Kidney (tissue), 14 donors: ENCODE data around the gene TFR2. TPM values are rescaled to one million over a fixed set of nuclear protein-coding genes. Genes with fewer than 3 reads are reported as not detected.

Experiments
- DNase-seq, 5 donors: peaks; one replicate each; pipeline ENCODE4 v3.0.0-alpha.2; 2013 to 2020
- FAIRE-seq: peaks from 2 replicates; lab custom pipeline; 2012; peaks lifted over from hg19 to GRCh38; lab: Jason Lieb, UNC
- H3K27ac ChIP-seq, 2 donors: one replicate each; pipeline ENCODE4 v1.7.0; 2013; ENCODE audit warnings: low read depth in 2 of 2, low read length in 2 of 2, inconsistent platforms in 1 of 2
- H3K27me3 ChIP-seq: one replicate; pipeline ENCODE4 v1.7.1; 2013; ENCODE audit warnings: low read length, inconsistent platforms; ENCODE audit not compliant: control insufficient read depth, insufficient read depth
- H3K36me3 ChIP-seq, 3 donors: one replicate each; pipeline versions ENCODE4 v1.7.0 to v1.7.1; 2013; ENCODE audit warnings: low read length in 3 of 3, control low read depth in 1 of 3, inconsistent platforms in 1 of 3; ENCODE audit not compliant: insufficient read depth in 3 of 3, control insufficient read depth in 2 of 3
- H3K4me1 ChIP-seq, 3 donors: one replicate each; pipeline versions ENCODE4 v1.7.0 to v1.7.1; 2013; ENCODE audit warnings: low read length in 3 of 3, inconsistent platforms in 1 of 3, low read depth in 1 of 3; ENCODE audit not compliant: control insufficient read depth in 2 of 3, insufficient read depth in 2 of 3
- H3K4me3 ChIP-seq, 3 donors: one replicate each; pipeline versions ENCODE4 v1.7.0 to v1.8.1; 2013; ENCODE audit warnings: low read length in 3 of 3, control low read depth in 1 of 3, inconsistent platforms in 1 of 3
- H3K9ac ChIP-seq, 3 donors: one replicate each; pipeline versions ENCODE4 v1.7.0 to v1.7.1; 2013; ENCODE audit warnings: low read length in 3 of 3, control low read depth in 1 of 3, inconsistent platforms in 1 of 3
- H3K9me3 ChIP-seq, 3 donors: one replicate each; pipeline versions ENCODE4 v1.7.0 to v1.7.1; 2013; ENCODE audit warnings: low read length in 3 of 3, control low read depth in 1 of 3, inconsistent platforms in 1 of 3; ENCODE audit not compliant: control insufficient read depth in 2 of 3, insufficient read depth in 1 of 3
- intact Hi-C: fragments of 100-400 bp; cut with DNase I; formaldehyde crosslinking; loops from one replicate; pipeline ENCODE4 v1.11.1; 2022
- polyA plus RNA-seq: library from polyadenylated mRNA; stranded (reverse); fragments of 350-450 nt; fragmentation: Illumina TruSeq; extraction: RNeasy Lipid Tissue Mini Kit (QIAGEN cat#74804); gene quantifications from one replicate; pipeline ENCODE4 v1.2.3, GENCODE V29; 2014; ENCODE audit warnings: low read depth, low replicate concordance; ENCODE audit not compliant: insufficient read depth
- total RNA-seq: library from RNA; stranded (reverse); fragmentation: NEBNext Ultra II Directional; extraction: Animal tissue kit (Norgen Biotek cat#: 25700); gene quantifications from one replicate; pipeline ENCODE4 v1.2.1, GENCODE V29; 2021
- TF ChIP-seq, protein P1 (sequence below): IDR thresholded peaks from 3 replicates; pipeline ENCODE4 v1.5.1; 2012; ENCODE audit warnings: mild to moderate bottlenecking, moderate library complexity, borderline replicate concordance; ENCODE audit not compliant: insufficient read depth; ENCODE audit errors: extremely low read depth
- donor health status: control.
- donor health status: control.
- donor health status: control.
- donor health status: control.
- donor health status: control.
- donor health status: DM: yes; HTN: yes; CAD: no.
- donor health status: Normal renal cell carcinoma (clear cell type).

The TFR2 gene
- total and polyA plus RNA-seq, 2 donors from 2014 or later: 0.22 to 0.79 TPM

DNA sequence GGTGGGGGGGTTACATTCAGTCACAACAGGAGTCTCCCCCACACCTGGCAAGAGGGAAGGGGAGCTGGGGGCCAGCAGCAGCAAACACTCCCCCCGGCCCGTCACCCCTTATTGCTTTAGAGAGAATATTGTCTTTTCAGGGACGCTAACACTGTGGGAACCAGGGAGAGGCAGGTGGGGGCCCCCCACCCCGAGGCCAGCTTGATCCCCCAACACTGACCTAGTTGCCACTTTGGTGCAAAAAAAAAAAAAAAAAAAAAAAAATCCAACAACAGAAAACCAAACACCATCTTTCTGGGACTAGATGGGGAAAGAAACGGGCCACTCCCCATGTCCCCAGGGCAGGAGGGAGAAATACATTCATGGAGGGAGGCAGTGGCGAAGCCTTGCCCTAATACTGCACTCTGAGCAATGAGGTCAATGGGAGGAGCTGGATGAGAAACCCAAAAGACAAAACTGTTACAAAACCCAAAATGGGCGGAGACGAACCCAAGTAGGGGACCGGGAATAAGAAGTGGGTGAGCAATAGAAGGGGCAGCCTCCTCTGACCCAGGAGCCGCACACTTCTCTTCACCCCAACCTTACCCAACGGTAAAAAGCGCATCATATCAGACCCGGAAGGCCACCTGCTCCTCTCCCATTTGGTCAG, 38.7 kb upstream of the TFR2 start:
- no peak overlapping the region for H3K27ac ChIP-seq
- peaks cover 0 to 3% (median 0%) of the 10 kb centered on the region in 3 donors for H3K4me1 ChIP-seq
- FAIRE-seq (no peak), DNase-seq (peak in 2 of 5 donors; percentile 45 to 54)
- no peaks in the 10 kb centered on the region for H3K9me3 ChIP-seq
- intact Hi-C loops: loop anchor here (10.0 kb wide), 2 partner anchors 105 to 215 kb away; partner anchors contain the start of genes SAP25 and SPACDR
- peaks cover 0 to 26% (median 18%) of the 10 kb centered on the region in 3 donors for H3K36me3 ChIP-seq
- H3K4me3 ChIP-seq: no peak overlapping the region
- no peaks in the 10 kb centered on the region for H3K27me3 ChIP-seq
- TF ChIP-seq, protein P1, sequence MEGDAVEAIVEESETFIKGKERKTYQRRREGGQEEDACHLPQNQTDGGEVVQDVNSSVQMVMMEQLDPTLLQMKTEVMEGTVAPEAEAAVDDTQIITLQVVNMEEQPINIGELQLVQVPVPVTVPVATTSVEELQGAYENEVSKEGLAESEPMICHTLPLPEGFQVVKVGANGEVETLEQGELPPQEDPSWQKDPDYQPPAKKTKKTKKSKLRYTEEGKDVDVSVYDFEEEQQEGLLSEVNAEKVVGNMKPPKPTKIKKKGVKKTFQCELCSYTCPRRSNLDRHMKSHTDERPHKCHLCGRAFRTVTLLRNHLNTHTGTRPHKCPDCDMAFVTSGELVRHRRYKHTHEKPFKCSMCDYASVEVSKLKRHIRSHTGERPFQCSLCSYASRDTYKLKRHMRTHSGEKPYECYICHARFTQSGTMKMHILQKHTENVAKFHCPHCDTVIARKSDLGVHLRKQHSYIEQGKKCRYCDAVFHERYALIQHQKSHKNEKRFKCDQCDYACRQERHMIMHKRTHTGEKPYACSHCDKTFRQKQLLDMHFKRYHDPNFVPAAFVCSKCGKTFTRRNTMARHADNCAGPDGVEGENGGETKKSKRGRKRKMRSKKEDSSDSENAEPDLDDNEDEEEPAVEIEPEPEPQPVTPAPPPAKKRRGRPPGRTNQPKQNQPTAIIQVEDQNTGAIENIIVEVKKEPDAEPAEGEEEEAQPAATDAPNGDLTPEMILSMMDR: no peak
- H3K9ac ChIP-seq: no peak overlapping the region

- Histone ChIP-seq H3K4me1 (peaks cover 0 to 3% (median 0%) of the 10 kb centered on the region in 3 donors), H3K36me3 (peaks cover 0 to 24% (median 14%) of the 10 kb centered on the region in 3 donors), H3K27ac (no peak overlapping the region), H3K9ac (no peak overlapping the region), H3K4me3 (no peak overlapping the region), H3K9me3 (no peaks in the 10 kb centered on the region), H3K27me3 (no peaks in the 10 kb centered on the region)
- peak in 2 of 5 donors; percentile 54 to 75 for DNase-seq
- intact Hi-C loops: no loop called here
- TF ChIP-seq, protein P1: no peak
- FAIRE-seq: no peak
Measured at GRCh38 chr7:100679129-100679926, 38.0 kb upstream of the TFR2 start.

- TF ChIP-seq, protein P1: no peak
- FAIRE-seq: no peak
- H3K4me3 ChIP-seq: no peak overlapping the region
- H3K27ac ChIP-seq: no peak overlapping the region
- H3K27me3 ChIP-seq: no peaks in the 10 kb centered on the region
- H3K9ac ChIP-seq: no peak overlapping the region
- peak in 2 of 5 donors; percentile 62 to 79 for DNase-seq
- peaks cover 0 to 23% (median 14%) of the 10 kb centered on the region in 3 donors for H3K36me3 ChIP-seq
- no peaks in the 10 kb centered on the region for H3K9me3 ChIP-seq
- intact Hi-C loops: no loop called here
- H3K4me1 ChIP-seq: peaks cover 0 to 3% (median 0%) of the 10 kb centered on the region in 3 donors
Measured at GRCh38 chr7:100678291-100678984, 37.1 kb upstream of the TFR2 start.
